Stimulated activated CD4-positive, alpha-beta T cell treated with anti-CD3 and anti-CD28 coated beads, Interleukin-4, amount 100 ng/mL, for 48 hours (primary cell): ENCODE data around the gene FHAD1.
"Not testable (repeated sequence)": the region's sequence is repeated elsewhere in the genome, so short reads cannot be mapped to it uniquely, and the experiment has no call there.

ENCODE experiments used
- DNase-seq, 2 donors: peaks; one replicate each; pipeline ENCODE4 v3.0.0-alpha.2; 2020; ENCODE audit warnings: low read depth in 2 of 2

The FHAD1 gene

GRCh38 chr1:15418806-15419515 is 171.9 kb downstream of the FHAD1 start:
- no peak for DNase-seq

- no peak for DNase-seq
Observed at GRCh38 chr1:15420853-15421465, 173.9 kb downstream of the FHAD1 start.

GRCh38 chr1:15422871-15423270 is 175.8 kb downstream of the FHAD1 start:
- DNase-seq, result no peak

GRCh38 chr1:15423355-15424077 is 176.5 kb downstream of the FHAD1 start:
- DNase-seq, result no peak

GRCh38 chr1:15424146-15424667 is 177.2 kb downstream of the FHAD1 start:
- DNase-seq, result no peak

GRCh38 chr1:15424981-15425380 is 178.0 kb downstream of the FHAD1 start:
- no peak for DNase-seq

GRCh38 chr1:15425521-15425920 is 178.5 kb downstream of the FHAD1 start:
- DNase-seq, result no peak

GRCh38 chr1:15425958-15426357 is 178.9 kb downstream of the FHAD1 start:
- DNase-seq, result no peak

GRCh38 chr1:15426492-15427279 is 179.7 kb downstream of the FHAD1 start:
- no peak for DNase-seq

GRCh38 chr1:15427280-15427666 is 180.2 kb downstream of the FHAD1 start:
- DNase-seq, result no peak

- DNase-seq, result not testable (repeated sequence)
Observed at GRCh38 chr1:15428252-15428651, 181.2 kb downstream of the FHAD1 start.

- DNase-seq, result no peak
Observed at GRCh38 chr1:15428815-15429435, 181.9 kb downstream of the FHAD1 start.

- DNase-seq, result no peak
Observed at GRCh38 chr1:15429701-15430149, 182.7 kb downstream of the FHAD1 start.

GRCh38 chr1:15430787-15431570 is 184.0 kb downstream of the FHAD1 start:
- DNase-seq, result peak; percentile 67 to 78

- DNase-seq, result no peak
Observed at GRCh38 chr1:15431571-15431948, 184.5 kb downstream of the FHAD1 start.

- no peak for DNase-seq
Observed at GRCh38 chr1:15432324-15432723, 185.3 kb downstream of the FHAD1 start.

GRCh38 chr1:15433471-15433870 is 186.4 kb downstream of the FHAD1 start:
- no peak for DNase-seq

- not testable (repeated sequence) for DNase-seq
Observed at GRCh38 chr1:15434739-15435138, 187.7 kb downstream of the FHAD1 start.

- DNase-seq, result no peak
Observed at GRCh38 chr1:15435239-15436077, 188.4 kb downstream of the FHAD1 start.
